ENCODE data around the gene SUMF1.

SUMF1 gene

GRCh38 chr3:4401441-4401840 is 65.6 kb downstream of the SUMF1 start:
- no CpG with 5 or more reads among the region's 4 CpGs for WGBS (ENCODE audit: insufficient coverage, insufficient read length)
- Histone ChIP-seq H3K4me1 (ENCODE audit: control insufficient read depth, insufficient read depth, low read length) (no peaks in the 10 kb centered on the region), H3K36me3 (ENCODE audit: control insufficient read depth, insufficient read depth, low read length) (no peaks in the 10 kb centered on the region), H3K4me3 (ENCODE audit: low read length) (no peak overlapping the region), H3K9me3 (ENCODE audit: control insufficient read depth, insufficient read depth, low read length) (no peaks in the 10 kb centered on the region), H3K27ac (ENCODE audit: low read length) (no peak overlapping the region), H3K27me3 (ENCODE audit: control insufficient read depth, insufficient read depth, low read length) (no peaks in the 10 kb centered on the region)
- DNase-seq (ENCODE audit: low read depth, low spot score) = no peak

- Histone ChIP-seq H3K9me3 (ENCODE audit: control insufficient read depth, insufficient read depth, low read length) (no peaks in the 10 kb centered on the region), H3K4me3 (ENCODE audit: low read length) (no peak overlapping the region), H3K36me3 (ENCODE audit: control insufficient read depth, insufficient read depth, low read length) (no peaks in the 10 kb centered on the region), H3K27ac (ENCODE audit: low read length) (no peak overlapping the region), H3K27me3 (ENCODE audit: control insufficient read depth, insufficient read depth, low read length) (no peaks in the 10 kb centered on the region), H3K4me1 (ENCODE audit: control insufficient read depth, insufficient read depth, low read length) (no peaks in the 10 kb centered on the region)
- DNase-seq (ENCODE audit: low read depth, low spot score) = no peak
- WGBS (ENCODE audit: insufficient coverage, insufficient read length) = no CpG with 5 or more reads among the region's 7 CpGs
Observed at GRCh38 chr3:4399476-4399875, 67.6 kb downstream of the SUMF1 start.

GRCh38 chr3:4398941-4399245 is 68.2 kb downstream of the SUMF1 start:
- Histone ChIP-seq H3K36me3 (ENCODE audit: control insufficient read depth, insufficient read depth, low read length) (no peaks in the 10 kb centered on the region), H3K4me3 (ENCODE audit: low read length) (no peak overlapping the region), H3K27ac (ENCODE audit: low read length) (no peak overlapping the region), H3K4me1 (ENCODE audit: control insufficient read depth, insufficient read depth, low read length) (no peaks in the 10 kb centered on the region), H3K9me3 (ENCODE audit: control insufficient read depth, insufficient read depth, low read length) (no peaks in the 10 kb centered on the region), H3K27me3 (ENCODE audit: control insufficient read depth, insufficient read depth, low read length) (no peaks in the 10 kb centered on the region)
- DNase-seq (ENCODE audit: low read depth, low spot score) = no peak
- no CpG with 5 or more reads among the region's 7 CpGs for WGBS (ENCODE audit: insufficient coverage, insufficient read length)

GRCh38 chr3:4398120-4398940 is 68.7 kb downstream of the SUMF1 start:
- Histone ChIP-seq H3K4me3 (ENCODE audit: low read length) (no peak overlapping the region), H3K27ac (ENCODE audit: low read length) (no peak overlapping the region), H3K36me3 (ENCODE audit: control insufficient read depth, insufficient read depth, low read length) (no peaks in the 10 kb centered on the region), H3K27me3 (ENCODE audit: control insufficient read depth, insufficient read depth, low read length) (no peaks in the 10 kb centered on the region), H3K4me1 (ENCODE audit: control insufficient read depth, insufficient read depth, low read length) (no peaks in the 10 kb centered on the region), H3K9me3 (ENCODE audit: control insufficient read depth, insufficient read depth, low read length) (no peaks in the 10 kb centered on the region)
- DNase-seq (ENCODE audit: low read depth, low spot score) = no peak
- WGBS (ENCODE audit: insufficient coverage, insufficient read length) = no CpG with 5 or more reads among the region's 4 CpGs

DNA sequence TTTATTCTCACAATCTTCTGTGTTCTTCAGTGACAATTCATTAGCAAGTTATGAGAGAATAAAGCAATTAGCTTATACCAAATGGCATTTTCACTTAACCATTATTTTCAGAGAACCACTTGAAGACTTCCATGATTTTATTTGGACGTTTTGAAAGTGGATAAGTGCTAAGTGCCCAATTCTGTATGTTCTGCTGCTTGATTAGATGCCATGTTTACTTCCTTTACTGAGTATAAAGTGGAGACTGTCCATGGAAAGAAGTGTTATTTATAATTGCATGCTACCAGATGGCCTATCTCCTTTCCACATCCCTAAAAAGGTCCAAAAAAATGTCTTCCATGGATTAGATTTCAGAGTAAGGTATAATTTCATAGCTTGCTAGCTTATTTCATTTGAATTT is 69.6 kb downstream of the SUMF1 start:
- WGBS (ENCODE audit: insufficient coverage, insufficient read length) = no CpG with 5 or more reads among the region's 1 CpG

DNA sequence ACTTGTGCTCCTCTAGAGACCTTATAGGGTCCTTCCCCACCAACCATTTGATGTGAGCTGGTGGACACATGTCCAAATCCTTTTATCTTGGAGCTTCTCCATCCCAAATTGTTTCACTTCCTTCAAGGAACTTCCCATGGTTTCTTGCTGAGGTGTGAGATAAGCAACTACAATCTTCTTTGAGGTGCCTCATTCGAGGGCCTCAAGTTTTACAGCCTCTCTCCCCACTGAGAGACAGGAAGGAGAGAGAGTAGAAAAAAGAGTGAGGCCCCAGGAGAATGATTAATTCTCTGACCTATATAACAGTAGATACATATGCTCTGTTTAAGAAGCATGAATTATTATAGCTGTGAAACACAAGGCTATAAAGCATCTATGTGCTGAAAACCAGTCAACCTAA is 70.5 kb downstream of the SUMF1 start:
- Histone ChIP-seq H3K27me3 (ENCODE audit: control insufficient read depth, insufficient read depth, low read length) (no peaks in the 10 kb centered on the region), H3K9me3 (ENCODE audit: control insufficient read depth, insufficient read depth, low read length) (no peaks in the 10 kb centered on the region), H3K27ac (ENCODE audit: low read length) (no peak overlapping the region), H3K4me1 (ENCODE audit: control insufficient read depth, insufficient read depth, low read length) (no peaks in the 10 kb centered on the region), H3K36me3 (ENCODE audit: control insufficient read depth, insufficient read depth, low read length) (no peaks in the 10 kb centered on the region), H3K4me3 (ENCODE audit: low read length) (no peak overlapping the region)
- WGBS (ENCODE audit: insufficient coverage, insufficient read length) = no CpG with 5 or more reads among the region's 1 CpG
- DNase-seq (ENCODE audit: low read depth, low spot score) = no peak

More for the DNA sequence above, 69.6 kb downstream of the SUMF1 start:
- no peak overlapping the region for H3K27ac ChIP-seq (ENCODE audit: low read length)
- no peak overlapping the region for H3K4me3 ChIP-seq (ENCODE audit: low read length)
- H3K4me1 ChIP-seq (ENCODE audit: control insufficient read depth, insufficient read depth, low read length) = no peaks in the 10 kb centered on the region
- H3K27me3 ChIP-seq (ENCODE audit: control insufficient read depth, insufficient read depth, low read length) = no peaks in the 10 kb centered on the region
- H3K36me3 ChIP-seq (ENCODE audit: control insufficient read depth, insufficient read depth, low read length) = no peaks in the 10 kb centered on the region
- no peak for DNase-seq (ENCODE audit: low read depth, low spot score)
- no peaks in the 10 kb centered on the region for H3K9me3 ChIP-seq (ENCODE audit: control insufficient read depth, insufficient read depth, low read length)

DNA sequence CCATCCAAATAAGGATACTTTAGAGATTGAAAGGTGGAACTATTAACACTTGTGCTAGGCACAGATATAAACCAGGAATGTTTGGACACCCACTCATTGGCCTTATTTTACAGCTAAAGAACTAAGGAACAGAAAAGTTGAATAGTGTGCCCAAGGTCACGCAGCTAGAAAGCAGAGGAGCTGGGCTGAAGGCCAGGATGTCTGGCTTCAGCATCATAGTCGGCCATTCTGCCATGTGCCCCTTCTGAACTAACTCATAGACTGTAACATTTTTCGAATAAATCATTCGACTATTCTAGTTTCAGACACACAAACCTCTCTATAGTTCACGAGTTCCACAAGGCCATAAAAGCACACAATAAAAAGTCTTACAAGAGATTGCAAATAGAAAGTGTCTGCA is 71.1 kb downstream of the SUMF1 start:
- no peak overlapping the region for H3K4me3 ChIP-seq (ENCODE audit: low read length)
- no peak overlapping the region for H3K27ac ChIP-seq (ENCODE audit: low read length)
- H3K9me3 ChIP-seq (ENCODE audit: control insufficient read depth, insufficient read depth, low read length) = no peaks in the 10 kb centered on the region
- no peak for DNase-seq (ENCODE audit: low read depth, low spot score)
- no peaks in the 10 kb centered on the region for H3K4me1 ChIP-seq (ENCODE audit: control insufficient read depth, insufficient read depth, low read length)
- WGBS (ENCODE audit: insufficient coverage, insufficient read length) = 100% methylated on average over 3 of the region's 5 CpGs
- H3K27me3 ChIP-seq (ENCODE audit: control insufficient read depth, insufficient read depth, low read length) = no peaks in the 10 kb centered on the region
- H3K36me3 ChIP-seq (ENCODE audit: control insufficient read depth, insufficient read depth, low read length) = no peaks in the 10 kb centered on the region

DNA sequence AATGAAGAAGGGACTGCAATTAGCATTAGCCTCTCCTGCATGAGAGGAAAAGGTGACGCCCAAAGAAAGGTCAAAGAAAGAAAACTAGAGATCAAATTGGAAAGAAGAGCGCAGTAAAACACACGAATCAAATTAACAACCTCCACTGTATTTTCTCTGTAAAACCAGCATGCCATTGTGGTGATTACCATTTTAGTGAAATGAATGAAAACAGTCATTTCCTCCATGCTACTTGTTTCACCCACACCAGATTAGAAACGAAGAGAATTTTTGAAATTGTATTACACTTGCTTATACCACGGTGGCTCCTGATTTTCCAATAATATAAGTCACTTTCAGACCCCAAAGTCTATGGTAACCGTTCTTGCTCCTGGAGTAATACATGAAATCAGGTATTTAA is 71.6 kb downstream of the SUMF1 start:
- Histone ChIP-seq H3K4me3 (ENCODE audit: low read length) (no peak overlapping the region), H3K27me3 (ENCODE audit: control insufficient read depth, insufficient read depth, low read length) (no peaks in the 10 kb centered on the region), H3K4me1 (ENCODE audit: control insufficient read depth, insufficient read depth, low read length) (no peaks in the 10 kb centered on the region), H3K36me3 (ENCODE audit: control insufficient read depth, insufficient read depth, low read length) (no peaks in the 10 kb centered on the region), H3K9me3 (ENCODE audit: control insufficient read depth, insufficient read depth, low read length) (no peaks in the 10 kb centered on the region), H3K27ac (ENCODE audit: low read length) (no peak overlapping the region)
- no CpG with 5 or more reads among the region's 6 CpGs for WGBS (ENCODE audit: insufficient coverage, insufficient read length)
- no peak for DNase-seq (ENCODE audit: low read depth, low spot score)

GRCh38 chr3:4394567-4394966 is 72.5 kb downstream of the SUMF1 start:
- no CpG with 5 or more reads among the region's 2 CpGs for WGBS (ENCODE audit: insufficient coverage, insufficient read length)
- H3K27ac ChIP-seq (ENCODE audit: low read length) = no peak overlapping the region
- no peak for DNase-seq (ENCODE audit: low read depth, low spot score)
- H3K4me1 ChIP-seq (ENCODE audit: control insufficient read depth, insufficient read depth, low read length) = peaks cover 3% of the 10 kb centered on the region; the same call in 1 of the 2 replicates
- no peaks in the 10 kb centered on the region for H3K27me3 ChIP-seq (ENCODE audit: control insufficient read depth, insufficient read depth, low read length)
- no peaks in the 10 kb centered on the region for H3K36me3 ChIP-seq (ENCODE audit: control insufficient read depth, insufficient read depth, low read length)
- no peak overlapping the region for H3K4me3 ChIP-seq (ENCODE audit: low read length)
- H3K9me3 ChIP-seq (ENCODE audit: control insufficient read depth, insufficient read depth, low read length) = no peaks in the 10 kb centered on the region

GRCh38 chr3:4394048-4394447 is 73.0 kb downstream of the SUMF1 start:
- no peak overlapping the region for H3K27ac ChIP-seq (ENCODE audit: low read length)
- no peaks in the 10 kb centered on the region for H3K9me3 ChIP-seq (ENCODE audit: control insufficient read depth, insufficient read depth, low read length)
- H3K27me3 ChIP-seq (ENCODE audit: control insufficient read depth, insufficient read depth, low read length) = no peaks in the 10 kb centered on the region
- no peak overlapping the region for H3K4me3 ChIP-seq (ENCODE audit: low read length)
- no peaks in the 10 kb centered on the region for H3K36me3 ChIP-seq (ENCODE audit: control insufficient read depth, insufficient read depth, low read length)
- no peak for DNase-seq (ENCODE audit: low read depth, low spot score)
- no CpG with 5 or more reads among the region's 3 CpGs for WGBS (ENCODE audit: insufficient coverage, insufficient read length)
- H3K4me1 ChIP-seq (ENCODE audit: control insufficient read depth, insufficient read depth, low read length) = peaks cover 3% of the 10 kb centered on the region; the same call in 1 of the 2 replicates

- Histone ChIP-seq H3K4me3 (ENCODE audit: low read length) (no peak overlapping the region), H3K4me1 (ENCODE audit: control insufficient read depth, insufficient read depth, low read length) (peaks cover 3% of the 10 kb centered on the region; the same call in 1 of the 2 replicates), H3K27me3 (ENCODE audit: control insufficient read depth, insufficient read depth, low read length) (no peaks in the 10 kb centered on the region), H3K36me3 (ENCODE audit: control insufficient read depth, insufficient read depth, low read length) (no peaks in the 10 kb centered on the region), H3K9me3 (ENCODE audit: control insufficient read depth, insufficient read depth, low read length) (no peaks in the 10 kb centered on the region), H3K27ac (ENCODE audit: low read length) (no peak overlapping the region)
- DNase-seq (ENCODE audit: low read depth, low spot score) = no peak
- WGBS (ENCODE audit: insufficient coverage, insufficient read length) = no CpG with 5 or more reads among the region's 5 CpGs
Observed at GRCh38 chr3:4392992-4393391, 74.1 kb downstream of the SUMF1 start.
